Prostate gland (tissue), 2 donors: Measurements from ENCODE around the gene CACNA1E.

Experiments
- CTCF ChIP-seq, 4 experiments: fragments of 200-600 bp in 2 of 4; fragments of 450-650 bp in 2 of 4; sonication (generic) in 2 of 4; IDR thresholded peaks; 1 replicate in 3 of 4; 2 replicates in 1 of 4; pipeline ENCODE4 v1.5.1; 2016 to 2019; ENCODE audit warnings: antibody characterized with exemption in 4 of 4, mild to moderate bottlenecking in 2 of 4, moderate library complexity in 2 of 4
- POLR2AphosphoS5 ChIP-seq: sonication (generic); formaldehyde crosslinking; IDR thresholded peaks from one replicate; pipeline ENCODE4 v1.6.1; 2017; ENCODE audit warnings: antibody characterized with exemption

- no peak for TF ChIP-seq CTCF (IDR thresholded peaks at IDR 0.05)
- no peak for TF ChIP-seq POLR2AphosphoS5
Observed at GRCh38 chr1:181531441-181531840, 48.1 kb downstream of the CACNA1E start.
